PC-9 (cell line): ENCODE measurements around the gene ZBED3.

Experiments
- CTCF ChIP-seq: fragments of 200-600 bp; sonication (generic); conservative IDR thresholded peaks from 2 replicates; pipeline ENCODE4 v1.6.1; 2017; ENCODE audit warnings: mixed run types, antibody characterized with exemption, mild to moderate bottlenecking, moderate library complexity
- EZH2 ChIP-seq: fragments of 200-600 bp; sonication (generic); IDR thresholded peaks from 2 replicates; pipeline ENCODE4 v1.8.0; 2017; ENCODE audit warnings: antibody characterized with exemption, low read depth

DNA sequence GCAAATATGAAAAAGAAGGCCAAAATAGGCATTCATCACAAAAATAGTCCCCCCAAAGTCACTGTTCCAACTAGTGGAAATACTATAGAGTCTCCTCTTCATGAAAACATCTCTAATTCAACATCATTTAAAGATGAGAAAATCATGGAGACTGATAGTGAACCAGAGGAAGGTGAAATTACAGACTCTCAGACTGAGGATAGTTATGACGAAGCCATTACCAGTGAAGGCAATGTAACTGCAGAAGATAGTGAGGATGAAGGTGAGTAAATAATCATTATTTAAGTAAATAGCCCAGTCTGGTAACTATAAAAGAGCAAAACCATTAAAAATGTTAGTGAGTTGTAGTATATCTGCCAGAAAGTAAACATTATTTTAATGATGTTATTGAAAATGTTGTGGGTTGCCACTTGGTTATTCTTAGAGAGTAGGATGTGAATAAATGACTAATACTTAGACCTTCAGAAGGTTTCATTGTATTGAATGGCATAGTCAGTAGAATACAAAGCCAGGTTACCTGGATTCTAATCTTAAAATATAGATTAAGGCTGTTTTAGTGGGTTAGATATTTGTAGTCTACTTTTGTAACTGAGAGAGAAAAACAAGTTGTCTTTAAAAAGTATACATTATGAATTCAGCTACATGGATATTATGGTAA lies 40.5 kb downstream of the ZBED3 start:
- TF ChIP-seq EZH2 = no peak
- no peak for TF ChIP-seq CTCF
